MG63 (cell line): Measurements from ENCODE around the gene TENM3. TPM values are rescaled to one million over a fixed set of nuclear protein-coding genes. Genes with fewer than 3 reads are reported as not detected.
"Not testable (repeated sequence)": the region's sequence is repeated elsewhere in the genome, so short reads cannot be mapped to it uniquely, and the experiment has no call there.

ENCODE experiments used
- DNase-seq: peaks from one replicate; pipeline ENCODE4 v3.0.0-alpha.2; 2020
- H3K27me3 ChIP-seq: fragments of 250-450 bp; sonication (Bioruptor Pico); 2 replicates; pipeline ENCODE4 v1.5.1; 2020; ENCODE audit warnings: mild to moderate bottlenecking, moderate library complexity
- H3K36me3 ChIP-seq: fragments of 250-450 bp; sonication (Bioruptor Pico); 2 replicates; pipeline ENCODE4 v1.5.1; 2020; ENCODE audit warnings: mild to moderate bottlenecking, moderate library complexity
- H3K4me3 ChIP-seq: fragments of 250-450 bp; sonication (Bioruptor Pico); 2 replicates; pipeline ENCODE4 v1.5.1; 2020; ENCODE audit warnings: mild to moderate bottlenecking, moderate library complexity
- H3K9me3 ChIP-seq: fragments of 250-450 bp; sonication (Bioruptor Pico); 2 replicates; pipeline ENCODE4 v1.5.1; 2020; ENCODE audit warnings: mild to moderate bottlenecking, moderate library complexity
- total RNA-seq: library from RNA; depleted of rRNA; stranded (reverse); fragments of >200 nt; shearing (Covaris generic); gene quantifications from 2 replicates; pipeline ENCODE4 v1.2.3, GENCODE V29; 2014; ENCODE audit warnings: low replicate concordance

The TENM3 gene
- total RNA-seq, 1 experiment from 2014 or later: 0.10 TPM

- H3K4me3 ChIP-seq: no peak overlapping the region
- H3K9me3 ChIP-seq: no peaks in the 10 kb centered on the region
- no peaks in the 10 kb centered on the region for H3K36me3 ChIP-seq
- DNase-seq: no peak
- no peaks in the 10 kb centered on the region for H3K27me3 ChIP-seq
Measured at GRCh38 chr4:182380771-182381181, 137.6 kb downstream of the TENM3 start.

GRCh38 chr4:182382941-182383340 is 139.7 kb downstream of the TENM3 start:
- DNase-seq: no peak
- H3K9me3 ChIP-seq: no peaks in the 10 kb centered on the region
- H3K4me3 ChIP-seq: no peak overlapping the region
- no peaks in the 10 kb centered on the region for H3K27me3 ChIP-seq
- H3K36me3 ChIP-seq: no peaks in the 10 kb centered on the region

GRCh38 chr4:182384631-182385091 is 141.5 kb downstream of the TENM3 start:
- Histone ChIP-seq H3K36me3 (no peaks in the 10 kb centered on the region), H3K27me3 (no peaks in the 10 kb centered on the region), H3K4me3 (no peak overlapping the region), H3K9me3 (no peaks in the 10 kb centered on the region)
- no peak for DNase-seq

GRCh38 chr4:182385897-182386296 is 142.7 kb downstream of the TENM3 start:
- no peak for DNase-seq
- no peaks in the 10 kb centered on the region for H3K27me3 ChIP-seq
- no peak overlapping the region for H3K4me3 ChIP-seq
- H3K9me3 ChIP-seq: no peaks in the 10 kb centered on the region
- H3K36me3 ChIP-seq: no peaks in the 10 kb centered on the region

- not testable (repeated sequence) for H3K36me3 ChIP-seq, H3K27me3 ChIP-seq, H3K9me3 ChIP-seq, H3K4me3 ChIP-seq, DNase-seq
Measured at GRCh38 chr4:182386576-182386975, 143.4 kb downstream of the TENM3 start.

GRCh38 chr4:182391111-182391684 is 148.0 kb downstream of the TENM3 start:
- no peak for DNase-seq
- Histone ChIP-seq H3K36me3 (no peaks in the 10 kb centered on the region), H3K9me3 (no peaks in the 10 kb centered on the region), H3K4me3 (no peak overlapping the region), H3K27me3 (no peaks in the 10 kb centered on the region)

- Histone ChIP-seq H3K9me3 (no peaks in the 10 kb centered on the region), H3K4me3 (no peak overlapping the region), H3K36me3 (no peaks in the 10 kb centered on the region), H3K27me3 (no peaks in the 10 kb centered on the region)
- DNase-seq: no peak
Measured at GRCh38 chr4:182394181-182394580, 151.0 kb downstream of the TENM3 start.

GRCh38 chr4:182400081-182400480 is 156.9 kb downstream of the TENM3 start:
- Histone ChIP-seq H3K4me3 (no peak overlapping the region), H3K27me3 (no peaks in the 10 kb centered on the region), H3K36me3 (no peaks in the 10 kb centered on the region), H3K9me3 (no peaks in the 10 kb centered on the region)
- no peak for DNase-seq

- Histone ChIP-seq H3K9me3 (no peaks in the 10 kb centered on the region), H3K27me3 (no peaks in the 10 kb centered on the region), H3K36me3 (no peaks in the 10 kb centered on the region), H3K4me3 (no peak overlapping the region)
- DNase-seq: no peak
Measured at GRCh38 chr4:182400790-182401189, 157.6 kb downstream of the TENM3 start.

- no peak overlapping the region for H3K4me3 ChIP-seq
- no peak for DNase-seq
- H3K36me3 ChIP-seq: no peaks in the 10 kb centered on the region
- no peaks in the 10 kb centered on the region for H3K9me3 ChIP-seq
- H3K27me3 ChIP-seq: no peaks in the 10 kb centered on the region
Measured at GRCh38 chr4:182404376-182404775, 161.2 kb downstream of the TENM3 start.

GRCh38 chr4:182405087-182405486 is 161.9 kb downstream of the TENM3 start:
- no peaks in the 10 kb centered on the region for H3K27me3 ChIP-seq
- no peaks in the 10 kb centered on the region for H3K9me3 ChIP-seq
- no peak overlapping the region for H3K4me3 ChIP-seq
- H3K36me3 ChIP-seq: no peaks in the 10 kb centered on the region
- no peak for DNase-seq

- Histone ChIP-seq H3K36me3 (no peaks in the 10 kb centered on the region), H3K9me3 (no peaks in the 10 kb centered on the region), H3K4me3 (no peak overlapping the region), H3K27me3 (no peaks in the 10 kb centered on the region)
- no peak for DNase-seq
Measured at GRCh38 chr4:182409271-182409670, 166.1 kb downstream of the TENM3 start.

GRCh38 chr4:182411391-182411790 is 168.2 kb downstream of the TENM3 start:
- no peak for DNase-seq
- Histone ChIP-seq H3K9me3 (no peaks in the 10 kb centered on the region), H3K4me3 (no peak overlapping the region), H3K36me3 (no peaks in the 10 kb centered on the region), H3K27me3 (no peaks in the 10 kb centered on the region)

GRCh38 chr4:182413550-182413949 is 170.3 kb downstream of the TENM3 start:
- Histone ChIP-seq H3K4me3 (no peak overlapping the region), H3K9me3 (no peaks in the 10 kb centered on the region)
- DNase-seq: no peak

GRCh38 chr4:182415116-182415515 is 171.9 kb downstream of the TENM3 start:
- no peaks in the 10 kb centered on the region for H3K27me3 ChIP-seq
- no peaks in the 10 kb centered on the region for H3K36me3 ChIP-seq
- no peak for DNase-seq
- no peaks in the 10 kb centered on the region for H3K9me3 ChIP-seq
- no peak overlapping the region for H3K4me3 ChIP-seq

More at GRCh38 chr4:182413550-182413949, 170.3 kb downstream of the TENM3 start:
- H3K27me3 ChIP-seq: no peaks in the 10 kb centered on the region
- H3K36me3 ChIP-seq: no peaks in the 10 kb centered on the region

- Histone ChIP-seq H3K9me3 (no peaks in the 10 kb centered on the region), H3K4me3 (no peak overlapping the region), H3K36me3 (no peaks in the 10 kb centered on the region), H3K27me3 (no peaks in the 10 kb centered on the region)
- no peak for DNase-seq
Measured at GRCh38 chr4:182416067-182416466, 172.9 kb downstream of the TENM3 start.

- H3K4me3 ChIP-seq: no peak overlapping the region
Measured at GRCh38 chr4:182418054-182418734, 175.0 kb downstream of the TENM3 start.

GRCh38 chr4:182420189-182420588 is 177.0 kb downstream of the TENM3 start:
- no peaks in the 10 kb centered on the region for H3K36me3 ChIP-seq
- DNase-seq: no peak
- H3K4me3 ChIP-seq: no peak overlapping the region
- no peaks in the 10 kb centered on the region for H3K27me3 ChIP-seq
- H3K9me3 ChIP-seq: no peaks in the 10 kb centered on the region

More at GRCh38 chr4:182418054-182418734, 175.0 kb downstream of the TENM3 start:
- Histone ChIP-seq H3K36me3 (no peaks in the 10 kb centered on the region), H3K9me3 (no peaks in the 10 kb centered on the region), H3K27me3 (no peaks in the 10 kb centered on the region)
- DNase-seq: no peak
